ENCODE results near the gene HNF1A.
"Not testable (repeated sequence)": the region's sequence is repeated elsewhere in the genome, so short reads cannot be mapped to it uniquely, and the experiment has no call there.

The HNF1A gene, protein sequence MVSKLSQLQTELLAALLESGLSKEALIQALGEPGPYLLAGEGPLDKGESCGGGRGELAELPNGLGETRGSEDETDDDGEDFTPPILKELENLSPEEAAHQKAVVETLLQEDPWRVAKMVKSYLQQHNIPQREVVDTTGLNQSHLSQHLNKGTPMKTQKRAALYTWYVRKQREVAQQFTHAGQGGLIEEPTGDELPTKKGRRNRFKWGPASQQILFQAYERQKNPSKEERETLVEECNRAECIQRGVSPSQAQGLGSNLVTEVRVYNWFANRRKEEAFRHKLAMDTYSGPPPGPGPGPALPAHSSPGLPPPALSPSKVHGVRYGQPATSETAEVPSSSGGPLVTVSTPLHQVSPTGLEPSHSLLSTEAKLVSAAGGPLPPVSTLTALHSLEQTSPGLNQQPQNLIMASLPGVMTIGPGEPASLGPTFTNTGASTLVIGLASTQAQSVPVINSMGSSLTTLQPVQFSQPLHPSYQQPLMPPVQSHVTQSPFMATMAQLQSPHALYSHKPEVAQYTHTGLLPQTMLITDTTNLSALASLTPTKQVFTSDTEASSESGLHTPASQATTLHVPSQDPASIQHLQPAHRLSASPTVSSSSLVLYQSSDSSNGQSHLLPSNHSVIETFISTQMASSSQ

DNA sequence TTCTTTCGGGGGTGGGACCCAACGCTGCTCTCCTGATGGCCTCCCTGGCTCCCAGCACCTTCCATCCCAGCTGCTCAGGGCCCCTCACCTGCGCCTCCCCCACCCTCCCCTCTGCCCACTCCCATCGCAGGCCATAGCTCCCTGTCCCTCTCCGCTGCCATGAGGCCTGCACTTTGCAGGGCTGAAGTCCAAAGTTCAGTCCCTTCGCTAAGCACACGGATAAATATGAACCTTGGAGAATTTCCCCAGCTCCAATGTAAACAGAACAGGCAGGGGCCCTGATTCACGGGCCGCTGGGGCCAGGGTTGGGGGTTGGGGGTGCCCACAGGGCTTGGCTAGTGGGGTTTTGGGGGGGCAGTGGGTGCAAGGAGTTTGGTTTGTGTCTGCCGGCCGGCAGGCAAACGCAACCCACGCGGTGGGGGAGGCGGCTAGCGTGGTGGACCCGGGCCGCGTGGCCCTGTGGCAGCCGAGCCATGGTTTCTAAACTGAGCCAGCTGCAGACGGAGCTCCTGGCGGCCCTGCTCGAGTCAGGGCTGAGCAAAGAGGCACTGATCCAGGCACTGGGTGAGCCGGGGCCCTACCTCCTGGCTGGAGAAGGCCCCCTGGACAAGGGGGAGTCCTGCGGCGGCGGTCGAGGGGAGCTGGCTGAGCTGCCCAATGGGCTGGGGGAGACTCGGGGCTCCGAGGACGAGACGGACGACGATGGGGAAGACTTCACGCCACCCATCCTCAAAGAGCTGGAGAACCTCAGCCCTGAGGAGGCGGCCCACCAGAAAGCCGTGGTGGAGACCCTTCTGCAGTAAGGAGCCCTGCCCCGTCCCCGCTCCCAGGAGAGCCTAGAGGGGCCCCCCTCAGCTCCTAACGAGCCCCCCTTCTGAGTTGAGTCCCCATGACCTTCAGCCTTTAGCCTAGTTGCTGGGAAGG lies at the start of gene HNF1A:
Gene HNF1A (plus strand): TSS at position 248 of the 924 bp plus-strand sequence. CDS start 226 bp downstream, at position 474.
- DNase-seq (ENCODE audit: low read depth): no peak

DNA sequence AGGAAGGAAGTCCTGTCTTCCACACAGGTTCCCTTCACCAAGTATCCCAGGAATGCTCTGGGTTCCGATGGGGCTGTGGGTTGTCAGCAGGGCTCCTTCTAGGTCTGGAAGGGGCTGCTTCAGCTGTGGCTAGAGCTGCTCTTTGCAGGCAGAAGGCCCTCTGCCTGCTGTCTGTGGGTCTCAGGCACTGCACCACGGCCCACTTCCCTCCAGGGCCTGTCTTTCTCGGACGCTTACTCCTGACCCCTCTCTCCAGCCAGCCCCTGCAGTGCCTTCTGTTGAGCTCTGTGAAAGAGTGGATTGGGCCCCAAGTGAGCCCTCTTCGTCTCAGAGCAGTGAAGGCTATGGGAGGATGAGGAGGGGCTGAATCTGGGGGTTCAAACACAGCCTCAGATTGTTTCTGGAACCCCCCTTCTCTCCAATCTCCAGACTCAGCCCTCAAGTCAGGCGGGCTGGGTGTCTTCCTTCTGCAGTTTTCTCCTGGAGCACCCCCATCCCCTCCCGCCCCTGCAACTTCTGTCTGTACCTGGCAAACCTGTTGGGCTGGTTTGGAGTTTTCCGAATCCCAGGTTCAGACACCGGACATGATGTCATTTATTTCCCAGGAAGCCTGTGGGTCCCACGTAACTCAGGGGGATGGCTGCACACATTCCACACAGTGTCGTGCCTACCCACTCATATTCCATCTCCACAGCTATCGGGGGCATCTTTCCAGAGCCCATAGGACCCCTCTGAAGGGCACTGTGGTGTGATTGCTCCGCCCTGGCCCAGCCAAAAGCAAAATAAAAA lies 49.3 kb upstream of the HNF1A start:
- no peak for DNase-seq (ENCODE audit: low read depth)

DNA sequence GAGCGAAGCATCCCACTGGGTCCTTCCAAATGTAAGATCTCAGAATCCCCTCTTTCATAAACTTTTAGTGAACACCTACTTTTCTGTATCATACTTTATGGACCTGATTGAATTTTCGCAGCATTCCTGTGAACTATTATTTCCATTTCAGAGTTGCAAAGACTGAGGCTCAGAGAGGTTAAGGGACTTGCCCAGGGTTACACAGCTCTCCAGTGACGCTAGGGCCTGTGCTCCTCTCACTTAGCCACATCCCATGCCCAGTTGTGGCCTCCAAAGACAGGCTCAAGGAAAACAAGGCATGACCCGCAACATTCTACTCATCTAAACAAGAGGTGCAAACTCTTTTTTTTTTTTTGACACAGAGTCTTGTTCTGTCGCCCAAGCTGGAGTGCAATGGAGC lies 48.3 kb upstream of the HNF1A start:
- no peak for DNase-seq (ENCODE audit: low read depth)

DNA sequence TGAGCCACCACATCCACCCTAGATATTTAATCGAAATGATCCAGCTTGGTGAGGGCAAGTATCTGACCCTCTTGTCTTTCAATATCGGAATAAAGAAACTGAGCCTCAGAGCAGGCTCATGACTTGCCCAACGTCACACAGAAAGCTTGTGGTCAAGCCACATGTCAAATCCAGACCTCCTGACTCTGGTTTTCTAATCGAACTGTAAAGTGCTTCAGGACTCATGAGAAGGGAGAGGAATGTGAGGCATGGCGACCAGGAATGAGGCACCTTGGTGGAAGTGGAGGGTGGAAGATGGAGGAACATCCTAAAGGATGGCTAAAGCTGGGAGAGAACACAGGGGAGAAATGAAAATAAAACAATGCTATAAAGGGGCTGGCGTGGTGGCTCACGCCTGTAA lies 46.3 kb upstream of the HNF1A start:
- no peak for DNase-seq (ENCODE audit: low read depth)

DNA sequence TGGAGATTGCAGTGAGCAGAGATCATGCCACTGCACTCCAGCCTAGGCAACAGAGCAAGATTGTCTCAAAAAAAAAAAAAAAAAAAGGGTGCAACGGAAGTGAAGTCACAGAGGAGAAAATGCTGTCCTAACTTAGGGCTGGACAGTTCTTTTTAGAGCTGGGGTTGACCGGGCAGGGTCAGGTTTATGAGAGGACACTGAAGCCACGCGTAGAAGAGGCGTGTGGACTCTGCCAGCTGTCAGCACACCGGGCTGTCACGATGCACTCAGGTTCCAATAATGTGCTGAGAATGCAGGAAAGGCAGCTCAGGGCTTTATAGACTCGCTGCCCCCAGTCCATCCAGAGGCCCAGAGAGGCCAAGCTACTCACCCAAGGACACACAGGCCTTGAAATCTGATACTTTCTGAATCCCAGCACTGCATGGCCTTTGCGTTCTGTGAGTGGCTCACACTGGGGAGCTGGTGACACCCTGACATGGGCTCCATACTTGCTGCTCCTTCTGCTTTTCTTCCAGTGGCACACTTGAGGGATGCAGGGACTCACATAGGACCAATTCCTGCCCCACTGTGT lies 45.3 kb upstream of the HNF1A start:
- no peak for DNase-seq (ENCODE audit: low read depth)

DNA sequence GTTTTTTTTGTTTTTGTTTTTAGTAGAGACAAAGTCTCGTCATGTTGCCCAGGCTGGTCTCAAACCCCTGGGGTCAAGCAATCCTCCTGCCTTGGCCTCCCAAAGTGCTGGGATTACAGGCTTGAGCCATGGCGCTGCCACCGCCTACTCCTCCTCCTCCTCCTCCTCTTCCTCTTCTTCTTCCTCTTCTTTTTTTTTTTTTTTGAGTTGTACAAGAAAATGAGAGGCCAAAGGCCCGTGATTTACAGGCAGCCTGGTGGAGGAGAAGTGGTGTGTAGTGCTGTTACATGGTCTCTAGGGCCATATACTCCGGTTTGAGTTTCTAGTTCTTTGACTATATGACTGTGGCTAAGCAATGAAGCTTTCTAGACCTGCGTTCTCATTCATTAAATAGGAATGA lies 44.6 kb upstream of the HNF1A start:
- no peak for DNase-seq (ENCODE audit: low read depth)

DNA sequence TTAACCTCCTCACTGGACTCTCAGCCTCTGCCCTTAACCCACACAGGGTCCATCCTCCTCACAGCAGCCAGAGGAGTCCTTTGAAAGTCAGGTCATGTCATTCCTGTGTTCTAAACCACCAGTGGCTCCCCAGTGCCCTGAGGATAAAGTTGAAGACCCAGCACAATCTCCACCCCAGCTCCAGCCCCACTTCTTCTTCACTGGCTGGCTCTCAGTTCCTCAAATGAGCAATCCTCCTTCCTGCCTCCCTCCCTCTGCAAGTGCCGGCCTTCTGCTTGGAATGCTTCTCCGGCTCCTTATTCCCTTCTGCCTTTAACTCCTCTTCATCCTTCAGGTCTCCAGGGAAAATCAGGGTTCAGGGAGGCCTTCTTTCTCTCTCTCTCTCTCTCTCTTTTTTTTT lies 42.1 kb upstream of the HNF1A start:
- DNase-seq (ENCODE audit: low read depth): no peak

DNA sequence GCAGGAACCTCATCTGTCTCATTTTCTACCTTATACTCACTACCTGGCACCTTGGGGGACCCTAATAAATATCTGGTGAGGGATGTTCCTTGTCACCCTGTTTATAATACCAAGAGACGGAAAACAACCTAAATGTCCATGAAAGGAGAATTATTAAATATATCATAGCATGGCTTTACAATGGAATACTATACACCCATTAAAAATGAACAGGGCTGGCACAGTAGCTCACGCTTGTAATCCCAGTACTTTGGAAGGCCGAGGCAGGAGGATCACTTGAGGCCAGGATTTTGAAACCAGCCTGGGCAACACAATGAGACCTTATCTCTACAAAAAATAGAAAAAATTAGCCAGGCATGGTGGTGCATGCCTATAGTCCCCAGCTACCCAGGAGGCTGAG lies 39.8 kb upstream of the HNF1A start:
- DNase-seq (ENCODE audit: low read depth): no peak

DNA sequence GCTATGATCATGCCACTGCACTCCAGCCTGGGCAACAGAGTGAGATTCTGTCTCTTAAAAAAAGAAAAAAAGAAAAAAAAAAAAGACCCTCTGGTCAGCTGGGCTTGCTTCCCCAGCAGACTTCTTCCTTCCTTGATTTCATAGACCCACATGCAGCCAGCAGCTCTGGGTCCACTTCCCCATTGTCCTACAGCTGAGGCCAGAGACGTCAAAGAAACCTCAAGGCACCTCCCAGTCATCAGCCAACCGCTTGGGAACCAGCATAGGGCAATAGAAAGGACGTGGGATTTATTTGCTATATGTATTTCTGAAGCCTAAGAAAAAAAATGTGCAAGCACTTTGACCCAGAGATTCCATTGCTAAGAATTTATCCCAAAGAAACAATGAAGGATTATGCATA lies 38.8 kb upstream of the HNF1A start:
- DNase-seq (ENCODE audit: low read depth): no peak

DNA sequence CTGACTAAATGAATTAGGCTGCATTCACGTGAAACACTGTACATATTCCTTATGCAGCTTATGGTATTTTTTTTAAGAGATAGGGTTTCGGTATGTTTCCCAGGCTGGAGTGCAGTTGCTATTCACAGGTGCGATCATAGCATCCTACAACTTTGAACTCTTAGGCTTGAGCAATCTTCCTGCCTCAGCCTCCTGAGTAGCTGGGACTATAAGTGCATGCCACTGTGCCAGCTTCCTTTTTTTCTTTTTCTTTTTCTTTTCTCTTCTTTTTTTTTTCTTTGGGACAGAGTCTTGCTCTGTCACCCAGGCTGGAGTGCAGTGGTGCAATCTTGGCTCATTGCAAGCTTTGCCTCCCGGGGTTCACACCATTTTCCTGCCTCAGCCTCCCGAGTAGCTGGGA lies 38.3 kb upstream of the HNF1A start:
- DNase-seq (ENCODE audit: low read depth): no peak

DNA sequence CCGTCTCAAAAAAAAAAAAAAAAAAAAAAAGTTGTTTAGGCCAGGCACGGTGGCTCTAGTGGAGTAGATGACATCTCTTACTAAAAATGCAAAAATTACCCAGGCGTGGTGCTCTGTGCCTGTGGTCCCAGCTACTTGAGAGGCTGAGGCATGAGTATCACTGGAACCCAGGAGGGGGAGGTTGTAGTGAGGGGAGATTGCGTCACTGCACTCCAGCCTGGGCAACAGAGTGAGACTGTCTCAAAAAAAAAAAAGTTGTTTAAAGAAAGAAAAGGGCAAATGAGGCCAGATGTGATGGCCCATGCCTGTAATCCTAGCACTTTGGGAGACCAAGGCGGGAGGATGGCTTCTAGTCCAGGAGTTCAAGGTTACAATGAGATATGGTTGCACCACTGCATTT lies 37.5 kb upstream of the HNF1A start:
- no peak for DNase-seq (ENCODE audit: low read depth)

DNA sequence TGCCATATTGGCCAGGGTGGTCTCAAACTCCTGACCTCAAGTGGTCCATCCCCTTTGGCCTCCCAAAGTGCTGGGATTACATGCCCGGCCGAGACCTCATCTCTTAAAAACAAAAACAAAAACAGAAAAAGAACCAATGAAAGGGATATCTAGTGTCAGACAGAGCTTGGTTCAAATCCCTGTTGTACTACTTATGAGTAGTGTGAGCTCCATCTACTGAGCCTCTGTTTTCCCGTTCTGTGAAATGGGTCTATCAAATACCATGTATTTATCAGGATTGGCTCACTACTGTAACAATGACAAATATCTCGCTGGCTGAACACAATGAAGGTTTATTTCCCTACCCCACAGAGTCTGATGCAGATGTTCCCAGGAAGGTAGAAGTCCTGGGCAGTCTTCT lies 36.9 kb upstream of the HNF1A start:
- no peak for DNase-seq (ENCODE audit: low read depth)

DNA sequence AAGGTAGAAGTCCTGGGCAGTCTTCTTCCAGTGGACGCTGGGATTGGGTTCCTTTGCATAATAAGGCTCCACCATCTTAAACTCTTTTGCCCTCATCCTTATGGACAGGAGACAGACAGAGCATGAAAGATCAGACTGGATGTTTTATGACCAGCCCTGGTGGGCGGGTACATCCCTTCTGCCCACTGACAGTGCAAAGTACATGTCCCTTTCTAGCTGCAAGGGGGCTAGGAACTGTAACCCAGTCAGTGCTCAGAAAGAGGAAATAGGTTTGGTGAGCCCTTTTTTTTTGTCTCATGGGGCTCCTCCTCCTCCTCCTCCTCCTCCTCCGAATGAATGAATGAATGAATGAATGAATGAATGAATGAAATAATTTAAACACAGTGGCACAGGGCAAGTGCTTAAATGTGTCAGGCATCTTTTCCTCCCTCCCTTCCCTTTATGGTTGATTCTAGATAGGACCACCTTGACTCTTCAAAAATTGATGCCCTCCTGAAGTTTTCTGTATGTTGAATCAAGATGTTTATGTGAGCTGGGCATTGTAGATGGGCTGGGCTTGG lies 36.4 kb upstream of the HNF1A start:
- no peak for DNase-seq (ENCODE audit: low read depth)

DNA sequence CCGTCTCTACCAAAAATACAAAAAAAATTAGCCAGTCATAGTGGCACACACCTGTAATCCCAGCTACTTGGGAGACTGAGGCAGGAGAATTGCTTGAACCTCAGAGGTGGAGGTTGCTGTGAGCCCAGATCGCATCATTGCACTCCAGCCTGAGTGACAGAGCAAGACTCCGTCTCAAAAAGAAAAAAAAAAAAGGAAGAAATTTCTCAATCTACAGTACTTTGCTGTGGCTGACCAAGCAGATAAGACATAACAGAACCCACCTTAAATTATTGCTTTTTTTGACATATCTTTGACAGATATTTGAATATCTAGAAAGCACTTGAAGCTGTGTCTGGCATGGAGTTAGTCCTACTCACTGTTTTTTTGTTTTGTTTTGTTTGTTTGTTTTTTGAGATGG lies 34.9 kb upstream of the HNF1A start:
- no peak for DNase-seq (ENCODE audit: low read depth)

DNA sequence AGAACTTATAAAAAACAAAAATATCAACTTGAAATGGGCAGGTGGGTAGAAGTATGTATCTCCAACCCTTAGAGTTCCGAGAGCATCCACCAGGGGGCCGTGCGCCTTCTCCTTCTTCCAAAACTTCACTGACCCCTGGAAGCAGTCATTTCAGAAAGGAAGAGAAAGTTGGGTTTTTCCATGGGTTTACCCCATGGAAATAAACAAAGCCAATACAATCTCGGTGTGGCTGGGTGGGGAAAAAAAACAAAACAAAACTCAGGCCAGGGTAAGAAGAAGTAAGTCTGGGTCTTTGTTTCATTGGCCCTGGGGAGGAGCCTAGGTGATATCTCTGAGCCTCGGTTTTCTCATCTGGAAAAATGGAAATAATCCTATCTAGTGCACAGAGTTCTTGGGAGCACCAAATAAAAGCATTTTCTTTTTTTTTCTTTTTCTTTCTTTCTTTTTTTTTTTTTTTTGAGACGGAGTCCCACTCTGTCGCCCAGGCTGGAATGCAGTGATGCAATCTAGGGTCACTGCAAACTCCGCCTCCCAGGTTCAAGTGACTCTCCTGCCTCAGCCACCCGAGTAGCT lies 33.6 kb upstream of the HNF1A start:
- DNase-seq (ENCODE audit: low read depth): peak; percentile 50

DNA sequence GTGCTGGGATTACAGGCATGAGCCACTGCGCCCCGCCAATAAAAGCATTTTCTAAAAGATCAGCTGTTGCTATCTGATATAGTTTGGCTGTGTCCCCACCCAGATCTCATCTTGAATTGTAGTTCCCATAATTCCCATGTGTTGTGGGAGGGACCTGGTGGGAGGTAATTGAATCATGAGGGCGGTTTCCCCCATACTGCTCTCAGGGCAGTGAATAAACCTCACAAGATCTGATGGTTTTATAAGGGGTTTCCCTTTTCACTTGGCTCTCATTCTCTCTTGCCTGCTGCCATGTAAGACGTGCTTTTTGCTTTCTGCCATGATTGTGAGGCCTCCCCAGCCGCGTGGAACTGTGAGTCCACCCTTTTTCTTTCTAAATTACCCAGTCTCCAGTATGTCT lies 32.8 kb upstream of the HNF1A start:
- DNase-seq (ENCODE audit: low read depth): not testable (repeated sequence)

DNA sequence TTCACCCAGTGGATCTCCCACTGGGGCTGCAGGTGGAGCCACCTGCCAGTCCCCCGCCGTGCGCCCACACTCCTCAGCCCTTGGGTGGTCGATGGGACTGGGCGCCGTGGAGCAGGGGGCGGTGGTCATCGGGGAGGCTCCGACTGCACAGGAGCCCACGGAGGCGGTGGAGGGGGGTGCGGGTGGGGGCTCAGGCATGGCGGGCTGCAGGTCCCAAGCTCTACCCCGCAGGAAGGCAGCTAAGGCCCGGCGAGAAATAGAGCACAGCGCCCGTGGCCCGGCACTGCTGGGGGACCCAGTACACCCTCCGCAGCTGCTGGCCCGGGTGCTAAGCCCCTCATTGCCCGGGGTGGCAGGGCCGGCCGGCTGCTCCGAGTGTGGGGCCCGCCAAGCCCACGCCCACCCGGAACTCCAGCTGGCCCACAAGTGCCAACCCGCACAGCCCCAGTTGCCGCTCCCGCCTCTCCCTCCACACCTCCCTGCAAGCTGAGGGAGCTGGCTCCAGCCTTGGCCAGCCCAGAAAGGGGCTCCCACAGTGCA lies 28.0 kb upstream of the HNF1A start:
- not testable (repeated sequence) for DNase-seq (ENCODE audit: low read depth)

DNA sequence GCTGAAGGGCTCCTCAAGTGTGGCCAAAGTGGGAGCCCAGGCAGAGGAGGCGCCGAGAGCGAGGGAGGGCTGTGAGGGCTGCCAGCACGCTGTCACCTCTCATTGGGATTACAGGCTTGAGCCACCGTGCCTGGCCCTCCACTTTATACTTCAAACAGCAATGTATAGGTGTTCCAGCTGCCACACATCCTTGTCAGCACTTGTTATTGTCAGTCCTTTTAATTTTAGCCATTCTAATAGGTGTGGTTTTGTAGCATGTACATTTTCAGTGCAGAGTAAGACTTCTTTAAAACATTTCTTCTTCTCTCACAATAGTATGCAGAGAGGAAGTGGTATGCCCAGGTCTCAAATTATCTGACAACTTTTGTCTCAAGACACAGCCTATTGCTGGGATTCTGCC lies 27.5 kb upstream of the HNF1A start:
- no peak for DNase-seq (ENCODE audit: low read depth)

DNA sequence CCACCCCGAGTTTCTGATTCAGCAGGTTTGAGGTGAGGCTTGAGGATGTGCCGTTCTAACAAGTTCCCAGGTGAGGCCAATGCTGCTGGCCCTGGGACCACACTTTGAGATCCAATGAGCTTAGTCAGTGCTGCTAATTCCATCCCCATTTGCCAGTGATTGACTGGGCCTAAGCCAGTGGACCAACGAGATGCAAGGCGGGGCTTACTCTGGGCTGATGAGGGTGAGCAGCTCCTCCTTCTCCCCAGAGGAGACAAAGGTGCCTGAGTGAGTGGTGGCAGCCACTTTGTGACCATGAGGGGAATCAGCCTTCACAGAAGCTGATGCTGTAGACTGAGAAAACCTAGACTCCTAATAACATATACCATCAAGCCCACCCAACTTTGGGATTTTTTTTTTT lies 23.1 kb upstream of the HNF1A start:
- DNase-seq (ENCODE audit: low read depth): no peak

DNA sequence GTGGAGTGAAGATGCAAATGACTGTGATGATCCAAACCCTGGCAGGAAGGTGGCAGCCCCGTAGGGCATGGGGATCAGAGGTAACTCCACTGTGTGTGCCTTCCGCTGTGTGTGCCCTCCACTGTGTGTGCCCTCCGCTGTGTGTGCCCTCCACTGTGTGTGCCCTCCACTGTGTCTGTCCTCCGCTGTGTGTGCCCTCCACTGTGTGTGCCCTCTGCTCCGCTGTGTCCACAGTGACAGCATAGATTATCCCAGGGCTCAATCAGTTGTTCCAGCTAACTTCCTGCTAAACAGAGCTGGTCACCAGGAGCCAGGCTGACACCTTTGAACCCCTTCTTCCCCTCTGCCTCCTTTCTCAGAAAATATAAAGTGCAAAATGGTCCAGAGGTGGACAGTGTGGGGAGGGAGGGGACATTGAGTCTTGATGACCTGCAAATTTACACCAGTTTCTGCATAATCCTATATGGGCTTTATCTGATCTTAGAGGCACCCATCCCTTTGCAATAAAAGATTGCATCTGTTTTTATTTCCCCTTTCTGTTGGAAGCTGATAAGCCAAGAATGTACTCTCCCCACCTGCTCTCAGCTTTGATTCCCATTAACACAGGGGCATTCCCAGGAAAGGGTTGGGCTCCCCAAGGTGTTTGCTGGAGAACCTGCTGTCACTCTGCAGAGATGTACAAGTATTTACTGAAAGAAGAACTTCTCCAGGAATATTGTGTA lies 21.6 kb upstream of the HNF1A start:
- no peak for DNase-seq (ENCODE audit: low read depth)
